A549 (cell line): Measurements from ENCODE around the gene LMNA. TPM values are rescaled to one million over a fixed set of nuclear protein-coding genes. Genes with fewer than 3 reads are reported as not detected.
A peak's percentile ranks its signal among the peaks of the same experiment; 100 is the strongest.
"Not testable (repeated sequence)": the region's sequence is repeated elsewhere in the genome, so short reads cannot be mapped to it uniquely, and the experiment has no call there.

ENCODE experiments used
- ATAC-seq, 2 experiments: fragments of 200-7000 bp in 1 of 2; fragments of >200 bp in 1 of 2; cut with Nextera tagmentation in 1 of 2; cut with Tn5 transposase in 1 of 2; 3 replicates each; pipeline versions ENCODE4 v1.8.0 to v1.9.1; 2018 to 2020; ENCODE audit warnings: mild to moderate bottlenecking in 1 of 2, moderate library complexity in 1 of 2
- CTCF ChIA-PET: fragments of 300-600 bp; sonication (Branson Sonifier 250); formaldehyde crosslinking; extraction: SDS; loops from one replicate; lab custom pipeline; 2021; ENCODE audit warnings: antibody characterized with exemption, inconsistent platforms; lab: Yijun Ruan, JAX
- POLR2A ChIA-PET: fragments of 350-600 bp; formaldehyde crosslinking; extraction: SDS; loops from one replicate; lab custom pipeline; 2021; ENCODE audit warnings: antibody characterized with exemption, inconsistent platforms; lab: Yijun Ruan, JAX
- DNase-seq, 2 experiments: peaks; one replicate each; pipeline versions ENCODE4 v3.0.0 to v3.0.0-alpha.2; 2011 to 2016; ENCODE audit warnings: low read depth in 1 of 2, low spot score in 1 of 2
- FAIRE-seq: peaks from 2 replicates; lab custom pipeline; 2011; peaks lifted over from hg19 to GRCh38; lab: Jason Lieb, UNC
- H3K27ac ChIP-seq, 2 experiments: fragments of >200 bp; sonication (Bioruptor Twin); formaldehyde crosslinking; 3 replicates each; pipeline ENCODE4 v1.5.1; 2016 to 2017
- H3K4me1 ChIP-seq: fragments of >200 bp; sonication (Bioruptor Twin); formaldehyde crosslinking; 3 replicates; pipeline ENCODE4 v1.6.1; 2016
- H3K4me2 ChIP-seq: fragments of >200 bp; sonication (Bioruptor Twin); formaldehyde crosslinking; 3 replicates; pipeline ENCODE4 v1.6.1; 2016
- H3K4me3 ChIP-seq: fragments of >200 bp; sonication (Bioruptor Twin); formaldehyde crosslinking; 3 replicates; pipeline ENCODE4 v1.5.1; 2016
- H3K9me3 ChIP-seq: fragments of >200 bp; sonication (Bioruptor Twin); formaldehyde crosslinking; 3 replicates; pipeline ENCODE4 v1.6.1; 2016
- ATOH8 ChIP-seq: fragments of 250-450 bp; sonication (Bioruptor Pico); IDR thresholded peaks from 2 replicates; pipeline ENCODE4 v1.5.0; 2020; ENCODE audit warnings: low read depth, mild to moderate bottlenecking, moderate library complexity
- CBX2 ChIP-seq: fragments of 200-600 bp; sonication (generic); IDR thresholded peaks from 2 replicates; pipeline ENCODE4 v1.6.1; 2016; ENCODE audit warnings: low read depth, mild to moderate bottlenecking, borderline replicate concordance
- CBX8 ChIP-seq: fragments of 200-600 bp; sonication (generic); IDR thresholded peaks from 2 replicates; pipeline ENCODE4 v1.6.1; 2016
- CTCF ChIP-seq: fragments of >200 bp; sonication (Bioruptor Twin); formaldehyde crosslinking; IDR thresholded peaks from 3 replicates; pipeline ENCODE4 v1.5.1; 2016
- EHF ChIP-seq: fragments of 250-450 bp; sonication (Bioruptor Pico); IDR thresholded peaks from 2 replicates; pipeline ENCODE4 v1.5.0; 2020; ENCODE audit warnings: mild to moderate bottlenecking
- FOSL2 ChIP-seq, 2 experiments: fragments of 450-650 bp in 1 of 2; fragments of >200 bp in 1 of 2; sonication (Bioruptor Twin) in 1 of 2; formaldehyde crosslinking; IDR thresholded peaks; 2 replicates each; pipeline versions ENCODE4 v1.5.0 to v1.6.1; 2016 to 2020; ENCODE audit warnings: mild to moderate bottlenecking in 1 of 2, moderate library complexity in 1 of 2
- HOXA7 ChIP-seq: fragments of 250-450 bp; sonication (Bioruptor Pico); IDR thresholded peaks from 2 replicates; pipeline ENCODE4 v1.5.0; 2020; ENCODE audit warnings: mild to moderate bottlenecking, moderate library complexity
- HOXB5 ChIP-seq: fragments of 250-450 bp; sonication (Bioruptor Pico); IDR thresholded peaks from 2 replicates; pipeline ENCODE4 v1.5.0; 2020; ENCODE audit warnings: mild to moderate bottlenecking, moderate library complexity
- JUN ChIP-seq, 2 experiments: fragments of >200 bp; sonication (Bioruptor Twin); formaldehyde crosslinking; IDR thresholded peaks; 2 replicates in 1 of 2; 3 replicates in 1 of 2; pipeline ENCODE4 v1.6.1; 2016 to 2017
- JUNB ChIP-seq: fragments of >200 bp; sonication (Bioruptor Twin); formaldehyde crosslinking; IDR thresholded peaks from 2 replicates; pipeline ENCODE4 v1.6.1; 2016
- MAFK ChIP-seq: fragments of 450-650 bp; IDR thresholded peaks from 2 replicates; pipeline ENCODE4 v1.6.1; 2014; ENCODE audit not compliant: partially characterized antibody
- MAX ChIP-seq: IDR thresholded peaks from 2 replicates; pipeline ENCODE4 v1.6.1; 2012
- NR3C1 ChIP-seq: fragments of >200 bp; sonication (Bioruptor Twin); formaldehyde crosslinking; IDR thresholded peaks from 3 replicates; pipeline ENCODE4 v1.6.1; 2017
- PBX3 ChIP-seq: IDR thresholded peaks from 2 replicates; pipeline ENCODE4 v1.6.1; 2012
- POLR2AphosphoS2 ChIP-seq: conservative IDR thresholded peaks from 2 replicates; pipeline ENCODE4 v1.6.1; 2012; ENCODE audit warnings: low read length, improper control_type of control experiment, inconsistent platforms
- RARB ChIP-seq: fragments of 250-450 bp; sonication (Bioruptor Pico); IDR thresholded peaks from 2 replicates; pipeline ENCODE4 v1.8.0; 2021; ENCODE audit warnings: mild to moderate bottlenecking, moderate library complexity
- RFX5 ChIP-seq: fragments of 450-650 bp; IDR thresholded peaks from 2 replicates; pipeline ENCODE4 v1.7.1; 2014; ENCODE audit warnings: antibody characterized with exemption, mild to moderate bottlenecking, moderate library complexity
- RNF2 ChIP-seq: fragments of 200-600 bp; sonication (generic); IDR thresholded peaks from 2 replicates; pipeline ENCODE4 v1.6.1; 2016; ENCODE audit warnings: low read depth, mild to moderate bottlenecking, antibody characterized with exemption, moderate library complexity, borderline replicate concordance
- TFCP2L1 ChIP-seq: fragments of 250-450 bp; sonication (Bioruptor Pico); IDR thresholded peaks from 2 replicates; pipeline ENCODE4 v1.5.0; 2021; ENCODE audit warnings: mild to moderate bottlenecking
- USF2 ChIP-seq: fragments of 450-650 bp; IDR thresholded peaks from 2 replicates; pipeline ENCODE4 v1.6.1; 2014; ENCODE audit warnings: antibody characterized with exemption
- ZSCAN20 ChIP-seq: fragments of 250-450 bp; sonication (Bioruptor Pico); IDR thresholded peaks from 2 replicates; pipeline ENCODE4 v1.8.0; 2022; ENCODE audit warnings: mild to moderate bottlenecking, moderate library complexity
- WGBS: methylation state at CpG from one replicate; pipeline ENCODE4 v1.1.6; 2017; ENCODE audit errors: missing lambda C conversion rate; 5-methylcytosine and 5-hydroxymethylcytosine counted together
- polyA plus RNA-seq, 4 experiments: library from polyadenylated mRNA; depleted of rRNA in 3 of 4; stranded (reverse); fragments of >200 nt; fragmentation: RNase III in 1 of 4; extraction: RNeasy Plus Mini Kit Qiagen cat#74134 plus additional on column Dnase treatment in 1 of 4; gene quantifications; 2 replicates in 3 of 4; 3 replicates in 1 of 4; pipeline ENCODE4 v1.2.3, GENCODE V29; 2011 to 2017

The LMNA gene
- polyA plus RNA-seq, 2 of the 4 experiments (the other 2 are of a cell fraction), result 214 to 286 TPM

- FAIRE-seq, result no peak
- ATAC-seq, result peak in 1 of 2 experiments; percentile 0; a peak in 2 of 6 replicates
- Histone ChIP-seq H3K27ac (peak overlapping the region; percentile 95 to 98), H3K4me3 (no peak overlapping the region; the same call in 2 of the 3 replicates), H3K9me3 (no peaks in the 10 kb centered on the region), H3K4me2 (peak overlapping the region; percentile 91), H3K4me1 (peaks cover 96% of the 10 kb centered on the region)
- POLR2A ChIA-PET, result interaction anchor here (6.1 kb wide), 1 partner anchor 10 kb away, joined by 108 read pairs; the partner anchor contains the start of gene LMNA
- 0 out of 2 replicates have a peak, but pooled peaks have one; percentile 46 for TF ChIP-seq EHF (CRISPR knock-in tag)
- no peak for TF ChIP-seq CBX8
- TF ChIP-seq POLR2AphosphoS2, result 0 out of 2 replicates have a peak, but pooled peaks have one; percentile 74
- no peak for TF ChIP-seq FOSL2 (IDR thresholded peaks at IDR 0.05)
- TF ChIP-seq FOSL2 (CRISPR knock-in tag; IDR thresholded peaks at IDR 0.05), result peak; percentile 8; the same call in 1 of the 2 replicates
- TF ChIP-seq USF2, result peak; percentile 81
- TF ChIP-seq JUN (IDR thresholded peaks at IDR 0.05), result peak in 1 of 2 experiments; percentile 21; a peak in 1 of 5 replicates
- no peak for TF ChIP-seq ZSCAN20
- TF ChIP-seq RFX5, result no peak
- peak; percentile 65 for TF ChIP-seq MAX
- no peak for TF ChIP-seq TFCP2L1 (CRISPR knock-in tag)
- no peak for TF ChIP-seq NR3C1
- CTCF ChIA-PET, result interaction anchor here (1.2 to 54.8 kb wide), 7 partner anchors 5 to 105 kb away, joined by 4 to 2239 read pairs (median 313); partner anchors contain the start of genes BGLAP, LMNA and MEX3A
- DNase-seq, result peak in 1 of 2 experiments; percentile 85
- WGBS, result 47% methylated on average over 17 of the region's 17 CpGs
Observed at GRCh38 chr1:156124557-156125483, 10.3 kb downstream of the LMNA start.

- CTCF ChIA-PET, result interaction anchor here (1.4 to 54.8 kb wide), 6 partner anchors 8 to 104 kb away, joined by 4 to 2239 read pairs (median 159); partner anchors contain the start of genes BGLAP, LMNA and MEX3A
Observed at GRCh38 chr1:156125544-156125943, 11.0 kb downstream of the LMNA start.

GRCh38 chr1:156126043-156126629, 11.6 kb downstream of the LMNA start:
- ChIA-PET POLR2A (interaction anchor here (0.7 to 6.1 kb wide), 7 partner anchors 11 to 99 kb away, joined by 3 to 108 read pairs (median 8); partner anchors contain the start of genes LMNA and MEX3A), CTCF (interaction anchor here (1.3 to 54.8 kb wide), 9 partner anchors 8 to 104 kb away, joined by 3 to 2239 read pairs (median 5); partner anchors contain the start of genes BGLAP, LMNA and MEX3A)
- peak; percentile 52 to 57 for ATAC-seq
- Histone ChIP-seq H3K4me1 (peaks cover 93% of the 10 kb centered on the region), H3K9me3 (no peaks in the 10 kb centered on the region), H3K4me3 (peak overlapping the region; percentile 22), H3K27ac (peak overlapping the region; percentile 95 to 98), H3K4me2 (peak overlapping the region; percentile 91)
- 4% methylated on average over 11 of the region's 11 CpGs for WGBS
- DNase-seq, result peak; percentile 72 to 96
- FAIRE-seq, result no peak
- TF ChIP-seq MAFK (peak; percentile 6), CTCF (peak; percentile 64), HOXA7 (CRISPR knock-in tag) (0 out of 2 replicates have a peak, but pooled peaks have one; percentile 24), ATOH8 (CRISPR knock-in tag) (peak; percentile 63; the same call in 1 of the 2 replicates), MAX (0 out of 2 replicates have a peak, but pooled peaks have one; percentile 23), ZSCAN20 (no peak), JUN (IDR thresholded peaks at IDR 0.05) (peak in 1 of 2 experiments; percentile 69; a peak in 4 of 5 replicates), PBX3 (peak; percentile 52; the same call in 1 of the 2 replicates), RARB (CRISPR knock-in tag) (peak; percentile 45; the same call in 1 of the 2 replicates), JUNB (peak; percentile 58; the same call in 1 of the 2 replicates), CBX2 (no peak), RNF2 (no peak), RFX5 (0 out of 2 replicates have a peak, but pooled peaks have one; percentile 30)

More at GRCh38 chr1:156125544-156125943, 11.0 kb downstream of the LMNA start:
- 0 out of 2 replicates have a peak, but pooled peaks have one; percentile 9 for TF ChIP-seq HOXB5 (CRISPR knock-in tag)
- TF ChIP-seq MAX, result 0 out of 2 replicates have a peak, but pooled peaks have one; percentile 1
- H3K4me3 ChIP-seq, result peak overlapping the region; percentile 22; the same call in 1 of the 3 replicates
- DNase-seq, FAIRE-seq, H3K9me3 ChIP-seq, ATAC-seq: not testable (repeated sequence)
- POLR2A ChIA-PET, result interaction anchor here (1.3 to 6.1 kb wide), 3 partner anchors 11 to 43 kb away, joined by 3 to 108 read pairs (median 5); partner anchors contain the start of genes LMNA and MEX3A
- H3K27ac ChIP-seq, result peak overlapping the region; percentile 95 to 98
- 57% methylated on average over 10 of the region's 10 CpGs for WGBS
- peaks cover 95% of the 10 kb centered on the region for H3K4me1 ChIP-seq
- H3K4me2 ChIP-seq, result peak overlapping the region; percentile 91
